SK-N-MC (cell line): ENCODE measurements around the gene KIF19.

Experiments used
- EZH2 ChIP-seq: fragments of 200-600 bp; sonication (generic); IDR thresholded peaks from one replicate; pipeline ENCODE4 v1.6.1; 2017; ENCODE audit warnings: antibody characterized with exemption
- FOXP2 ChIP-seq: optimal IDR thresholded peaks from 2 replicates; pipeline ENCODE3; 2011; ENCODE audit warnings: mild to moderate bottlenecking, moderate library complexity; ENCODE audit not compliant: insufficient read depth; ENCODE audit errors: extremely low read length, control extremely low read depth
- POLR2AphosphoS5 ChIP-seq: IDR thresholded peaks from 2 replicates; pipeline ENCODE4 v1.6.1; 2012; ENCODE audit warnings: mild to moderate bottlenecking, low read depth, low read length, borderline replicate concordance

GRCh38 chr17:74404789-74405188, 78.8 kb downstream of the KIF19 start:
- TF ChIP-seq FOXP2 (no peak), POLR2AphosphoS5 (no peak), EZH2 (no peak)
